ENCODE data around the gene ENOX1.

Gene ENOX1

DNA sequence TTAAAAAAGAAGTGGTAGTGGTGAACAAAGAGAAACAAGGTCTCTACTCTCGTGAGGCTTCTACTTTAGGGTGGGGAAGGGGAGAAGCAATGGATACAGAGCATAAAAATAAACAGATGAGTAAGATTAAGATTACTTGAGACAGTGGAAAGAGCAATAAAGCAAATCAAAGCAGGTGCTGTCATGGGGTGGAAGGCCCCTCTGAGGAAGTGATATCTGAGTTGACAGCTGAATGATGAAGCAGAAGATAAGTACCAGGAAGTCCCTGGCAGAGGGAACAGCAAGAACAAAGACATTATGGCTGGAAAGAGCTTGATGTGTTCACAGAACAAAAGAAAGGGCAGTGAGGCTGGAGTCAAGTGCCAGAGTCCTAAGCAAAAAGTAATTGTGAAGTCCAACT, 221.8 kb downstream of the ENOX1 start (continued):
- TF ChIP-seq ZNF610 (tag by site-specific recombination; IDR thresholded peaks at IDR 0.05; ENCODE audit: borderline replicate concordance) (no peak), ZNF596 (tag by site-specific recombination; IDR thresholded peaks at IDR 0.05) (no peak), ZNF670 (tag by site-specific recombination; IDR thresholded peaks at IDR 0.05; ENCODE audit: low read depth) (no peak), MZF1 (tag by site-specific recombination; IDR thresholded peaks at IDR 0.05; ENCODE audit: borderline replicate concordance) (no peak), ZNF112 (tag by site-specific recombination; IDR thresholded peaks at IDR 0.05) (no peak), ZNF513 (tag by site-specific recombination; IDR thresholded peaks at IDR 0.05) (no peak), ZFHX2 (tag by site-specific recombination; conservative IDR thresholded peaks at IDR 0.05) (no peak), ZNF571 (tag by site-specific recombination; IDR thresholded peaks at IDR 0.05) (no peak), KLF7 (tag by site-specific recombination; IDR thresholded peaks at IDR 0.05; ENCODE audit: borderline replicate concordance) (no peak), ZBTB1 (tag by site-specific recombination; IDR thresholded peaks at IDR 0.05) (no peak)
- TF ChIP-seq, protein P1, sequence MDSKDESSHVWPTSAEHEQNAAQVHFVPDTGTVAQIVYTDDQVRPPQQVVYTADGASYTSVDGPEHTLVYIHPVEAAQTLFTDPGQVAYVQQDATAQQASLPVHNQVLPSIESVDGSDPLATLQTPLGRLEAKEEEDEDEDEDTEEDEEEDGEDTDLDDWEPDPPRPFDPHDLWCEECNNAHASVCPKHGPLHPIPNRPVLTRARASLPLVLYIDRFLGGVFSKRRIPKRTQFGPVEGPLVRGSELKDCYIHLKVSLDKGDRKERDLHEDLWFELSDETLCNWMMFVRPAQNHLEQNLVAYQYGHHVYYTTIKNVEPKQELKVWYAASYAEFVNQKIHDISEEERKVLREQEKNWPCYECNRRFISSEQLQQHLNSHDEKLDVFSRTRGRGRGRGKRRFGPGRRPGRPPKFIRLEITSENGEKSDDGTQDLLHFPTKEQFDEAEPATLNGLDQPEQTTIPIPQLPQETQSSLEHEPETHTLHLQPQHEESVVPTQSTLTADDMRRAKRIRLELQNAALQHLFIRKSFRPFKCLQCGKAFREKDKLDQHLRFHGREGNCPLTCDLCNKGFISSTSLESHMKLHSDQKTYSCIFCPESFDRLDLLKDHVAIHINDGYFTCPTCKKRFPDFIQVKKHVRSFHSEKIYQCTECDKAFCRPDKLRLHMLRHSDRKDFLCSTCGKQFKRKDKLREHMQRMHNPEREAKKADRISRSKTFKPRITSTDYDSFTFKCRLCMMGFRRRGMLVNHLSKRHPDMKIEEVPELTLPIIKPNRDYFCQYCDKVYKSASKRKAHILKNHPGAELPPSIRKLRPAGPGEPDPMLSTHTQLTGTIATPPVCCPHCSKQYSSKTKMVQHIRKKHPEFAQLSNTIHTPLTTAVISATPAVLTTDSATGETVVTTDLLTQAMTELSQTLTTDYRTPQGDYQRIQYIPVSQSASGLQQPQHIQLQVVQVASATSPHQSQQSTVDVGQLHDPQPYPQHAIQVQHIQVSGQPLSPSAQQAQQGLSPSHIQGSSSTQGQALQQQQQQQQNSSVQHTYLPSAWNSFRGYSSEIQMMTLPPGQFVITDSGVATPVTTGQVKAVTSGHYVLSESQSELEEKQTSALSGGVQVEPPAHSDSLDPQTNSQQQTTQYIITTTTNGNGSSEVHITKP (tag by site-specific recombination; IDR thresholded peaks at IDR 0.05): no peak

DNA sequence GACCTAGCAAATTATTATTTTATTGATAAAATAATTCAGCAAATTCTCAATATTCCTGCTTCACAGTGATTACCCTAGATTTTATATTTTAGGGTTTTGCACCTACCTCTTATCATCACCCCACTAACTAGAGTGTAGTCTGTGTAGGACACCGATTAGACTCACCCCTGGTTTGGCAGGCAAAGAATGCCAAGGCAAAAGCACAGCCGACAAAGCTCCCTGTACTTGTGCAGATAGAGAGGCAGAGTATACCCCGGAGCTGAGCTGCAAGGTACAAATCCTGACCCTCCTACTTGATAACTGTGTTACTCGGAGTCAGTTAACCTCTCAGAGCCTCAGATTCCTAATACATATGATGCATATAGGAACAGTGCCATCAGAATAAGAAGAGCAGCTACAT, 225.7 kb downstream of the ENOX1 start:
- no peak overlapping the region for H3K27ac ChIP-seq (ENCODE audit: extremely low read depth, low read depth, low read length)
- POLR2A ChIA-PET: no interaction called here
- CTCF ChIA-PET: no interaction called here
- TF ChIP-seq ZNF423 (tag by site-specific recombination; IDR thresholded peaks at IDR 0.05): no peak
- TF ChIP-seq ZNF610 (tag by site-specific recombination; IDR thresholded peaks at IDR 0.05; ENCODE audit: borderline replicate concordance): no peak
- no peak for TF ChIP-seq ZNF76 (tag by site-specific recombination; IDR thresholded peaks at IDR 0.05; ENCODE audit: borderline replicate concordance, low read depth)
- TF ChIP-seq ZNF138 (tag by site-specific recombination; IDR thresholded peaks at IDR 0.05; ENCODE audit: borderline replicate concordance): no peak
- no peak for TF ChIP-seq ZNF677 (tag by site-specific recombination; IDR thresholded peaks at IDR 0.05)
- TF ChIP-seq, protein P2, sequence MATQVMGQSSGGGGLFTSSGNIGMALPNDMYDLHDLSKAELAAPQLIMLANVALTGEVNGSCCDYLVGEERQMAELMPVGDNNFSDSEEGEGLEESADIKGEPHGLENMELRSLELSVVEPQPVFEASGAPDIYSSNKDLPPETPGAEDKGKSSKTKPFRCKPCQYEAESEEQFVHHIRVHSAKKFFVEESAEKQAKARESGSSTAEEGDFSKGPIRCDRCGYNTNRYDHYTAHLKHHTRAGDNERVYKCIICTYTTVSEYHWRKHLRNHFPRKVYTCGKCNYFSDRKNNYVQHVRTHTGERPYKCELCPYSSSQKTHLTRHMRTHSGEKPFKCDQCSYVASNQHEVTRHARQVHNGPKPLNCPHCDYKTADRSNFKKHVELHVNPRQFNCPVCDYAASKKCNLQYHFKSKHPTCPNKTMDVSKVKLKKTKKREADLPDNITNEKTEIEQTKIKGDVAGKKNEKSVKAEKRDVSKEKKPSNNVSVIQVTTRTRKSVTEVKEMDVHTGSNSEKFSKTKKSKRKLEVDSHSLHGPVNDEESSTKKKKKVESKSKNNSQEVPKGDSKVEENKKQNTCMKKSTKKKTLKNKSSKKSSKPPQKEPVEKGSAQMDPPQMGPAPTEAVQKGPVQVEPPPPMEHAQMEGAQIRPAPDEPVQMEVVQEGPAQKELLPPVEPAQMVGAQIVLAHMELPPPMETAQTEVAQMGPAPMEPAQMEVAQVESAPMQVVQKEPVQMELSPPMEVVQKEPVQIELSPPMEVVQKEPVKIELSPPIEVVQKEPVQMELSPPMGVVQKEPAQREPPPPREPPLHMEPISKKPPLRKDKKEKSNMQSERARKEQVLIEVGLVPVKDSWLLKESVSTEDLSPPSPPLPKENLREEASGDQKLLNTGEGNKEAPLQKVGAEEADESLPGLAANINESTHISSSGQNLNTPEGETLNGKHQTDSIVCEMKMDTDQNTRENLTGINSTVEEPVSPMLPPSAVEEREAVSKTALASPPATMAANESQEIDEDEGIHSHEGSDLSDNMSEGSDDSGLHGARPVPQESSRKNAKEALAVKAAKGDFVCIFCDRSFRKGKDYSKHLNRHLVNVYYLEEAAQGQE (tag by site-specific recombination; IDR thresholded peaks at IDR 0.05): no peak
- TF ChIP-seq ZNF654 (tag by site-specific recombination; IDR thresholded peaks at IDR 0.05; ENCODE audit: low read depth): no peak
- no peak for TF ChIP-seq SP2 (tag by site-specific recombination; IDR thresholded peaks at IDR 0.05)
- no peak for TF ChIP-seq ZNF555 (tag by site-specific recombination; conservative IDR thresholded peaks at IDR 0.05)
- TF ChIP-seq ZNF792 (tag by site-specific recombination; IDR thresholded peaks at IDR 0.05): no peak
- no peak for TF ChIP-seq ZNF18 (tag by site-specific recombination; IDR thresholded peaks at IDR 0.05)
- TF ChIP-seq ZNF701 (tag by site-specific recombination; IDR thresholded peaks at IDR 0.05): no peak
- TF ChIP-seq ZBTB6 (tag by site-specific recombination; IDR thresholded peaks at IDR 0.05): no peak
- TF ChIP-seq ZNF561 (tag by site-specific recombination; IDR thresholded peaks at IDR 0.05; ENCODE audit: borderline replicate concordance): no peak
- TF ChIP-seq ZXDB (tag by site-specific recombination; IDR thresholded peaks at IDR 0.05): no peak
- no peak for TF ChIP-seq ZFP41 (tag by site-specific recombination; IDR thresholded peaks at IDR 0.05; ENCODE audit: borderline replicate concordance)

More for the DNA sequence above, 225.7 kb downstream of the ENOX1 start:
- no peaks in the 10 kb centered on the region for H3K9me3 ChIP-seq (ENCODE audit: control insufficient read depth, insufficient read depth, low read depth, low read length)
- H3K36me3 ChIP-seq (ENCODE audit: control insufficient read depth in 2 of 2, insufficient read depth in 1 of 2, low read length in 2 of 2): no peaks in the 10 kb centered on the region
- no peak overlapping the region for H3K4me3 ChIP-seq (ENCODE audit: low read depth, low read length)
- H3K4me1 ChIP-seq (ENCODE audit: control insufficient read depth, insufficient read depth, low read length): 0 out of 2 replicates have a peak, but pooled peaks cover 3% of the 10 kb centered on the region

All from HEK293 (cell line).